Measurements from ENCODE around the gene CLCN3. TPM values are rescaled to one million over a fixed set of nuclear protein-coding genes. Genes with fewer than 3 reads are reported as not detected.

Gene CLCN3
- total RNA-seq, 1 experiment from 2014 or later, result 38.3 TPM

DNA sequence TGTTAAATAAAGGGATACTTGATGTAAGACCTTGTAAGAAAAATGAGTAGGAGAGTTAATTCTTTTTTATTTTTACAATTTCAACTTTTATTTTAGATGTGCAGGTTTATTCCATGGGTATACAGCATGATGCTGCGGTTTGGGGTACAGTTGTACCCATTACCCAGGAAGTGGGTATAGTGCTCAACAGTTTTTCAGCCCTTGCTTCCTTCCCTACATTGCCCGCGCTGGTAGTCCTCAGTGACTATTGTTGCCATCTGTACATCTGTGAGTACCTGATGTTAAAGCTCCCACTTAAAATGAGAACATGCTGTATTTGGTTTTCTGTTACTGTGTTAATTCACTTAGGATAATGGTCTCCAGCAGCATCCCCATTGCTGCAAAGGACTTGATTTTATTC is 9.7 kb downstream of the CLCN3 start:
- in situ Hi-C loops (cut with HindIII; ENCODE audit: low pct_unique_long_range_greater_than_20kb, low sequenced_read_pairs), result no loop called here
- H3K4me1 ChIP-seq (ENCODE audit: control insufficient read depth, insufficient read depth, low read length), result no peaks in the 10 kb centered on the region
- CTCF ChIA-PET, result no interaction called here
- ATAC-seq, result no peak
- no peaks in the 10 kb centered on the region for H3K9me3 ChIP-seq (ENCODE audit: control insufficient read depth, insufficient read depth, low read depth, low read length)
- no peaks in the 10 kb centered on the region for H3K27me3 ChIP-seq (ENCODE audit: control insufficient read depth, insufficient read depth, low read length)
- H3K36me3 ChIP-seq (ENCODE audit: control insufficient read depth, insufficient read depth, low read length), result no peaks in the 10 kb centered on the region
- no peak overlapping the region for H3K4me3 ChIP-seq (ENCODE audit: low read depth in 2 of 2, low read length in 2 of 2)
- intact Hi-C loops (cut with micrococcal nuclease; ENCODE audit: unreplicated experiment), result no loop called here
- no peak overlapping the region for H3K27ac ChIP-seq (ENCODE audit: low read length)
- no TSS peak for BruUV-seq (replicated peaks)
- no peak for DNase-seq (ENCODE audit: low read depth, low spot score)
- TF ChIP-seq TCF7L2 (IDR thresholded peaks at IDR 0.05; ENCODE audit: low read depth, low read length) (no peak), SIN3A (IDR thresholded peaks at IDR 0.05; ENCODE audit: borderline replicate concordance, insufficient read depth, low read depth, low read length) (no peak), POLR2AphosphoS5 (IDR thresholded peaks at IDR 0.05; ENCODE audit: low read depth, low read length) (no peak), REST (IDR thresholded peaks at IDR 0.05; ENCODE audit: insufficient read depth in 1 of 2, low read depth in 2 of 2, low read length in 1 of 2) (no peak), CTCF (IDR thresholded peaks at IDR 0.05) (no peak)
- POLR2A ChIA-PET, result no interaction called here

DNA sequence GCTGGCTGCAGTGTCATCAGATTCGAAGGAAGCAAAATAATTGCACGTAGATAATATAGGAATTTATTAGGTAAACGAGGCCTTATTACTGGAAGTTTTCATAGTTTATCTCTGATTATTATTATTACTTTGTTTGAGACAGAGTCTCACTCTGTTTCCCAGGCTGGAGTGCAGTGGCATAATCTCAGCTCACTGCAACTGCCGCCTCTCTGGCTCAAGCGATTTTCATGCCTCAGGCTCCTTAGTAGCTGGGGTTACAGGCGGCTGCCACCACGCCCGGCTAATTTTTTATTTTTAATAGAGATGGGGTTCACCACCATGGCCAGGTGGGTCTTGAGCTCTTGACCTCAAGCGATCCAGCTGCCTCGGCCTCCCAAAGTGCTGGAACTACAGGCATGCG is 12.5 kb downstream of the CLCN3 start:
- ATAC-seq, result peak; percentile 70; the same call in 1 of the 2 replicates
- Histone ChIP-seq H3K27me3 (ENCODE audit: control insufficient read depth, insufficient read depth, low read length) (no peaks in the 10 kb centered on the region), H3K4me3 (ENCODE audit: low read depth in 2 of 2, low read length in 2 of 2) (peak overlapping the region; percentile 19 to 46; a peak in 3 of 4 replicates), H3K36me3 (ENCODE audit: control insufficient read depth, insufficient read depth, low read length) (no peaks in the 10 kb centered on the region; the same call in 1 of the 2 replicates), H3K27ac (ENCODE audit: low read length) (peak overlapping the region; percentile 83), H3K9me3 (ENCODE audit: control insufficient read depth, insufficient read depth, low read depth, low read length) (no peaks in the 10 kb centered on the region), H3K4me1 (ENCODE audit: control insufficient read depth, insufficient read depth, low read length) (no peaks in the 10 kb centered on the region)
- no peak for DNase-seq (ENCODE audit: low read depth, low spot score)
- in situ Hi-C loops (cut with HindIII; ENCODE audit: low pct_unique_long_range_greater_than_20kb, low sequenced_read_pairs), result no loop called here
- no TSS peak for BruUV-seq (replicated peaks)
- intact Hi-C loops (cut with micrococcal nuclease; ENCODE audit: unreplicated experiment), result no loop called here
- POLR2A ChIA-PET, result no interaction called here
- CTCF ChIA-PET, result no interaction called here
- TF ChIP-seq POLR2AphosphoS5 (IDR thresholded peaks at IDR 0.05; ENCODE audit: low read depth, low read length), result no peak

DNA sequence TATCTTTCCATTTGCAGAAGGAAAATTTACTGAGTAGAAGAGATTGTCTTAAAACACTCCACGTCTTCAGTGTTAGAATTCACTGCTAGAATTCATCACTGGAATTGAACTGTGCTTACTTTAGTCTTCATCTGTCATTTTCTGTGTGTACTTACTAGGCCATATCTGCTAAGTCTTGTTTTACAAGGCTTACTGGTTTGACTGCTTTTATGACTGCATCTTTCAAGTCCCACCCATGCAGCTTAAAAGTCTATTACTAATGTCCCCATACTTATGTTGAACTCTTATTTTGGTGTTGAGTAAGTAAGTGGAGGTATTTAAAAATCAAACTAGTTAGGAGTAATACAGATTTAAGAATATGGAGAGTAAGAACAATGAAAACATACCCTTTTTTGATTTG is 14.6 kb downstream of the CLCN3 start:
- ChIA-PET CTCF (no interaction called here), POLR2A (no interaction called here)
- DNase-seq (ENCODE audit: low read depth, low spot score), result no peak
- H3K36me3 ChIP-seq (ENCODE audit: control insufficient read depth, insufficient read depth, low read length), result no peaks in the 10 kb centered on the region; the same call in 1 of the 2 replicates
- H3K9me3 ChIP-seq (ENCODE audit: control insufficient read depth, insufficient read depth, low read depth, low read length), result no peaks in the 10 kb centered on the region
- no peaks in the 10 kb centered on the region for H3K27me3 ChIP-seq (ENCODE audit: control insufficient read depth, insufficient read depth, low read length)
- in situ Hi-C loops (cut with HindIII; ENCODE audit: low pct_unique_long_range_greater_than_20kb, low sequenced_read_pairs), result no loop called here
- H3K27ac ChIP-seq (ENCODE audit: low read length), result no peak overlapping the region
- no peak for ATAC-seq
- intact Hi-C loops (cut with micrococcal nuclease; ENCODE audit: unreplicated experiment), result no loop called here
- no peak overlapping the region for H3K4me3 ChIP-seq (ENCODE audit: low read depth in 2 of 2, low read length in 2 of 2)
- BruUV-seq (replicated peaks), result no TSS peak
- TF ChIP-seq POLR2AphosphoS5 (IDR thresholded peaks at IDR 0.05; ENCODE audit: low read depth, low read length) (no peak), CTCF (IDR thresholded peaks at IDR 0.05) (no peak), REST (IDR thresholded peaks at IDR 0.05; ENCODE audit: insufficient read depth in 1 of 2, low read depth in 2 of 2, low read length in 1 of 2) (no peak), SIN3A (IDR thresholded peaks at IDR 0.05; ENCODE audit: borderline replicate concordance, insufficient read depth, low read depth, low read length) (no peak), TCF7L2 (IDR thresholded peaks at IDR 0.05; ENCODE audit: low read depth, low read length) (no peak)
- H3K4me1 ChIP-seq (ENCODE audit: control insufficient read depth, insufficient read depth, low read length), result no peaks in the 10 kb centered on the region

All from Panc1 (cell line).